AG04450 (cell line): ENCODE results near the gene ADGRV1. TPM values are rescaled to one million over a fixed set of nuclear protein-coding genes. Genes with fewer than 3 reads are reported as not detected.

ENCODE experiments used
- CTCF ChIA-PET: fragments of 300-600, 350-600 bp; formaldehyde crosslinking; extraction: SDS; loops from one replicate; lab custom pipeline; 2022; ENCODE audit warnings: antibody characterized with exemption, inconsistent platforms; lab: Charles Lee
- POLR2A ChIA-PET: fragments of 350-600 bp; formaldehyde crosslinking; extraction: SDS; loops from one replicate; lab custom pipeline; 2021; ENCODE audit warnings: antibody characterized with exemption, inconsistent platforms; lab: Yijun Ruan, JAX
- DNase-seq: peaks from one replicate; pipeline ENCODE4 v3.0.0-alpha.2; 2011; ENCODE audit warnings: low read depth, low spot score
- H3K27ac ChIP-seq: one replicate; pipeline ENCODE4 v1.5.1; 2012; ENCODE audit warnings: low read depth, low read length, control low read depth
- H3K27me3 ChIP-seq: one replicate; pipeline ENCODE4 v1.6.0; 2012; ENCODE audit warnings: low read length; ENCODE audit not compliant: control insufficient read depth, insufficient read depth
- H3K4me3 ChIP-seq: 2 replicates; pipeline ENCODE4 v1.5.1; 2011; ENCODE audit warnings: mild to moderate bottlenecking, low read depth, low read length, control low read depth
- H3K9me3 ChIP-seq: 2 replicates; pipeline ENCODE4 v1.5.1; 2012; ENCODE audit warnings: low read length; ENCODE audit not compliant: control insufficient read depth, insufficient read depth
- CTCF ChIP-seq: IDR thresholded peaks from 2 replicates; pipeline ENCODE4 v1.5.1; 2011; ENCODE audit warnings: low read depth, low read length, control low read depth, inconsistent platforms
- polyA plus RNA-seq: library from polyadenylated mRNA; depleted of rRNA; stranded (reverse); fragments of >200 nt; gene quantifications from 2 replicates; pipeline ENCODE4 v1.2.3, GENCODE V29; 2011

Gene ADGRV1
- polyA plus RNA-seq, 1 experiment = 0.06 TPM

GRCh38 chr5:90691533-90691932, 132.9 kb downstream of the ADGRV1 start:
- ChIA-PET CTCF (no interaction called here), POLR2A (no interaction called here)
- Histone ChIP-seq H3K27me3 (no peaks in the 10 kb centered on the region), H3K27ac (no peak overlapping the region), H3K9me3 (no peaks in the 10 kb centered on the region), H3K4me3 (no peak overlapping the region)
- no peak for TF ChIP-seq CTCF
- DNase-seq = no peak

- no peak overlapping the region for H3K4me3 ChIP-seq
- H3K27me3 ChIP-seq = no peaks in the 10 kb centered on the region
- H3K9me3 ChIP-seq = no peaks in the 10 kb centered on the region
- ChIA-PET POLR2A (no interaction called here), CTCF (no interaction called here)
- no peak for DNase-seq
- TF ChIP-seq CTCF = no peak
- H3K27ac ChIP-seq = no peak overlapping the region
Observed at GRCh38 chr5:90696153-90696552, 137.6 kb downstream of the ADGRV1 start.

GRCh38 chr5:90700299-90700698, 141.7 kb downstream of the ADGRV1 start:
- no peak overlapping the region for H3K4me3 ChIP-seq
- POLR2A ChIA-PET = no interaction called here
- H3K9me3 ChIP-seq = no peaks in the 10 kb centered on the region
- CTCF ChIA-PET = interaction anchor here (0.8 kb wide), 1 partner anchor 9 kb away, joined by 3 read pairs; no protein-coding TSS in a partner anchor
- no peak for TF ChIP-seq CTCF
- H3K27me3 ChIP-seq = no peaks in the 10 kb centered on the region
- no peak for DNase-seq
- no peak overlapping the region for H3K27ac ChIP-seq

- no peak for TF ChIP-seq CTCF
- Histone ChIP-seq H3K9me3 (no peaks in the 10 kb centered on the region), H3K27me3 (no peaks in the 10 kb centered on the region), H3K27ac (no peak overlapping the region), H3K4me3 (no peak overlapping the region)
- CTCF ChIA-PET = no interaction called here
- POLR2A ChIA-PET = no interaction called here
- DNase-seq = no peak
Observed at GRCh38 chr5:90703932-90704331, 145.3 kb downstream of the ADGRV1 start.

GRCh38 chr5:90707698-90708097, 149.1 kb downstream of the ADGRV1 start:
- POLR2A ChIA-PET = no interaction called here
- CTCF ChIA-PET = interaction anchor here (3.6 kb wide), 1 partner anchor 76 kb away, joined by 27 read pairs; no protein-coding TSS in a partner anchor
- TF ChIP-seq CTCF = no peak

More at GRCh38 chr5:90707698-90708097, 149.1 kb downstream of the ADGRV1 start:
- Histone ChIP-seq H3K27ac (no peak overlapping the region), H3K27me3 (no peaks in the 10 kb centered on the region), H3K9me3 (no peaks in the 10 kb centered on the region), H3K4me3 (no peak overlapping the region)
- no peak for DNase-seq
